ENCODE measurements around the gene CPB1. TPM values are rescaled to one million over a fixed set of nuclear protein-coding genes. Genes with fewer than 3 reads are reported as not detected.
A peak's percentile ranks its signal among the peaks of the same experiment; 100 is the strongest.

The CPB1 gene
- total and polyA plus RNA-seq, 2 of the 8 experiments (the other 6 are each of a cell fraction or from before 2014, with no cell fraction given) = not detected

- Histone ChIP-seq H3K9ac (replicated peaks in 1 of 4; ENCODE audit: extremely low read depth in 1 of 4, low read depth in 3 of 4, low read length in 3 of 4) (no peak overlapping the region), H3K9me3 (ENCODE audit: insufficient read depth in 2 of 2, low read depth in 1 of 2, low read length in 1 of 2) (no peaks in the 10 kb centered on the region), H4K91ac (replicated peaks; ENCODE audit: insufficient read length, low read length) (no peak overlapping the region), H3K56ac (replicated peaks; ENCODE audit: insufficient read length, low read depth, low read length) (no peak overlapping the region), H3K4me2 (ENCODE audit: insufficient read depth in 1 of 2, low read depth in 2 of 2, low read length in 2 of 2) (no peak overlapping the region), H2AFZ (ENCODE audit: low read length) (0 out of 2 replicates have a peak overlapping the region, but pooled peaks have one; percentile 23), H3K18ac (ENCODE audit: extremely low read depth, low read length) (no peak overlapping the region), H3K36me3 (ENCODE audit: control insufficient read depth in 2 of 4, insufficient read depth in 4 of 4, low read length in 3 of 4) (no peaks in the 10 kb centered on the region), H4K5ac (ENCODE audit: insufficient read length, low read depth, low read length) (no peak overlapping the region), H2BK15ac (ENCODE audit: low read length) (no peak overlapping the region), H3K23me2 (ENCODE audit: low read depth, low read length) (no peaks in the 10 kb centered on the region), H2BK12ac (ENCODE audit: low read depth, low read length) (no peak overlapping the region), H2AK5ac (ENCODE audit: low read depth, low read length) (no peak overlapping the region), H4K20me1 (replicated peaks in 1 of 2; ENCODE audit: control insufficient read depth in 1 of 2, insufficient read depth in 2 of 2, low read length in 2 of 2) (no peaks in the 10 kb centered on the region), H2BK5ac (ENCODE audit: low read depth, low read length) (no peak overlapping the region), H4K8ac (ENCODE audit: extremely low read depth, insufficient read depth, low read length) (no peak overlapping the region), H3K79me1 (ENCODE audit: low read depth, low read length) (no peaks in the 10 kb centered on the region), H2BK20ac (ENCODE audit: low read length) (no peak overlapping the region), H3K79me2 (ENCODE audit: control insufficient read depth in 1 of 2, insufficient read depth in 2 of 2, low read length in 2 of 2) (no peaks in the 10 kb centered on the region), H3K4ac (replicated peaks; ENCODE audit: insufficient read length, low read depth, low read length) (no peak overlapping the region), H3K4me1 (replicated peaks in 1 of 4; ENCODE audit: control insufficient read depth in 3 of 4, insufficient read depth in 4 of 4, low read length in 3 of 4) (no peaks in the 10 kb centered on the region), H3K27me3 (replicated peaks in 1 of 4; ENCODE audit: control insufficient read depth in 3 of 4, extremely low read depth in 1 of 4, insufficient read depth in 3 of 4, low read length in 3 of 4) (no peaks in the 10 kb centered on the region), H2BK120ac (replicated peaks; ENCODE audit: low read depth, low read length) (no peak overlapping the region), H3K4me3 (ENCODE audit: extremely low read depth in 1 of 4, insufficient read depth in 2 of 4, low read depth in 3 of 4, low read length in 4 of 4) (no peak overlapping the region), H3K14ac (ENCODE audit: insufficient read length) (no peak overlapping the region), H3K23ac (ENCODE audit: insufficient read length) (no peak overlapping the region), H3K27ac (ENCODE audit: low read depth, low read length) (no peak overlapping the region)
- DNase-seq (ENCODE audit: low read depth in 1 of 2, low spot score in 2 of 2) (no peak), FAIRE-seq (no peak)
- POLR2A ChIA-PET (ENCODE audit: partially characterized antibody) = no interaction called here
- WGBS, 2 experiments (ENCODE audit: extremely low coverage in 1 of 2, insufficient coverage in 1 of 2, insufficient read length in 1 of 2, insufficient replicate concordance in 2 of 2, low coverage in 1 of 2, low lambda C conversion rate in 2 of 2, missing lambda C conversion rate in 1 of 2) = 87% methylated on average over 3 of the region's 3 CpGs; no CpG with 5 or more reads in 1 of the 2 experiments
- CTCF ChIA-PET (ENCODE audit: partially characterized antibody) = interaction anchor here (1.2 kb wide), 1 partner anchor 114 kb away, joined by 4 read pairs; no protein-coding TSS in a partner anchor
- no peak for TF ChIP-seq SIN3A (conservative IDR thresholded peaks at IDR 0.05 in 1 of 2, IDR thresholded peaks at IDR 0.05 in 1 of 2; ENCODE audit: low read depth in 1 of 2, low read length in 2 of 2)
- TF ChIP-seq ATF3 (IDR thresholded peaks at IDR 0.05; ENCODE audit: insufficient read depth, low read depth, low read length) = no peak
- no peak for TF ChIP-seq SIRT6 (IDR thresholded peaks at IDR 0.05; ENCODE audit: low read length)
- no peak for TF ChIP-seq HDAC2 (IDR thresholded peaks at IDR 0.05; ENCODE audit: borderline replicate concordance in 1 of 2, low read depth in 2 of 2, low read length in 2 of 2)
- no peak for TF ChIP-seq SRF (IDR thresholded peaks at IDR 0.05; ENCODE audit: low read depth, low read length)
- no peak for TF ChIP-seq KDM4A (IDR thresholded peaks at IDR 0.05; ENCODE audit: low read depth, low read length, severe bottlenecking)
- no peak for TF ChIP-seq TAF1 (IDR thresholded peaks at IDR 0.05; ENCODE audit: low read depth, low read length)
- no peak for TF ChIP-seq SUZ12 (IDR thresholded peaks at IDR 0.05; ENCODE audit: low read length)
- no peak for TF ChIP-seq SP4 (IDR thresholded peaks at IDR 0.05; ENCODE audit: low read length)
- TF ChIP-seq TEAD4 (IDR thresholded peaks at IDR 0.05; ENCODE audit: low read depth, low read length) = no peak
- TF ChIP-seq CBX8 (IDR thresholded peaks at IDR 0.05; ENCODE audit: borderline replicate concordance, low read depth, low read length) = no peak
Observed at GRCh38 chr3:148829926-148830325, 2.3 kb downstream of the CPB1 start.
